HG02571 (cell line): ENCODE results near the gene RTN4RL2.
"Not testable (repeated sequence)": the region's sequence is repeated elsewhere in the genome, so short reads cannot be mapped to it uniquely, and the experiment has no call there.

Experiments used
- ATAC-seq: cut with Tn5 transposase; IDR thresholded peaks from one replicate; pipeline ENCODE4 v1.9.1; 2021; ENCODE audit warnings: mild to moderate bottlenecking, moderate library complexity; ENCODE audit not compliant: unreplicated experiment

RTN4RL2 gene

DNA sequence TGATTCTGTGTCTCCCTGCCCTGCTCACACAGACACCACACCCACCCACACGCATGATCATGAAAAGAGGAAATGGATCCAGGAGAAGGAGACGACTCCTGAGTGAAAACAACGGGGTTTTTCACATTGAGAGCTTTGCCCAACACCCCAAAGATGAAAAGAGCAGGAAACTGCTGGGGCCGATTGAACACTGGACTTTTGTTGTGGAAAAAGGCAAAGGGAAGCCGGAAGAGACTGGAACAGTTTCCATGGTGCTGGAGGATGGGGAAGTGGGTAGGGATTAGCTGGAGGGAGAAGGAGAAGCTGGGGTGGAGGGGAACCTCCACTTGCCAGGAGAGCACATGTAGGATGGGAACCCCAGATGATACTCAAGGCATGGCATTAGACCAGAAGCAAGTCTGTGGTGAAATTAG is 28.2 kb upstream of the RTN4RL2 start:
- no peak for ATAC-seq

DNA sequence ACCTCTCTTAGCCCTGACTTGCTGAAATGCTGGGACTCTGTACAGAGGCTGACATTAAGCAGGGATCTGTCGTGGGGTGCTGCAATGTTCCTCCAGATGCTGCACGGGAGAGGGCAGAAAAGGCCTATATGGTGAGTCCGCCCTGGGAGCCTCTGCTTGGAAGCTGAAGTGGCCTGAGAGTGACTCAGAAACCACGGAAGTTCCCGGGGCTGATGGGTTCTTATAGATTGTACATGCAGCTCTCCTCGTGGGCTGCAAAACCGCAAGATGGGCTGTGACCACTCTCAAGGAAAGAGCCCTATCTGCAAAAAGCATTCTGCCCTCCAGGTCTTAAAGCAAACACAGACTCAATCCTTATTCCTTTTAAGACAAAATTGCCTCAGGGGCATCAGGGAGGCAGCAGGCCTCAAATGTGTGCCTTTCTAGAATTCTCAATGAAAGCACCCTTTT is 27.6 kb upstream of the RTN4RL2 start:
- no peak for ATAC-seq

- ATAC-seq, result no peak
Observed at GRCh38 chr11:57434640-57435546, 25.4 kb upstream of the RTN4RL2 start.

- no peak for ATAC-seq
Observed at GRCh38 chr11:57436031-57436430, 24.3 kb upstream of the RTN4RL2 start.

GRCh38 chr11:57438345-57439285 is 21.7 kb upstream of the RTN4RL2 start:
- ATAC-seq, result no peak

DNA sequence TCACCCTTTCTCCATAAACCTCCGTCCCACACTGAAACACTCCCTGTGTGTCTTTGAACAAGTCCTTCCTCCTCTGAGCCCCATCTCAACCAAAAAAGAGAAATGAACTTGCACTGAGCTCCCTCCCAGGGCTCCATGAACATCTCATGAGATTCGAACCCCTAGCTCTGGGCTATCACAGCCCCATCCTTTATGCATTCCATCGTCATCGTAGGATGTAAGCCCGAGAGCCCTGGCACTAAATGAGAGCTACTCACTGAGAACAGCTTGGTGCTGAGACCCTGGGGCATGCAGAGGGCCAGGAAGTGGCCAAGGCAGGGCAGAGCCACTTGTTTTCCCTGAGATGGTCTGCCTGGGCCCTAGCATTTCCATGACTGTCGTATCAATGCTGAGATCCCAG is 20.5 kb upstream of the RTN4RL2 start:
- ATAC-seq, result no peak

DNA sequence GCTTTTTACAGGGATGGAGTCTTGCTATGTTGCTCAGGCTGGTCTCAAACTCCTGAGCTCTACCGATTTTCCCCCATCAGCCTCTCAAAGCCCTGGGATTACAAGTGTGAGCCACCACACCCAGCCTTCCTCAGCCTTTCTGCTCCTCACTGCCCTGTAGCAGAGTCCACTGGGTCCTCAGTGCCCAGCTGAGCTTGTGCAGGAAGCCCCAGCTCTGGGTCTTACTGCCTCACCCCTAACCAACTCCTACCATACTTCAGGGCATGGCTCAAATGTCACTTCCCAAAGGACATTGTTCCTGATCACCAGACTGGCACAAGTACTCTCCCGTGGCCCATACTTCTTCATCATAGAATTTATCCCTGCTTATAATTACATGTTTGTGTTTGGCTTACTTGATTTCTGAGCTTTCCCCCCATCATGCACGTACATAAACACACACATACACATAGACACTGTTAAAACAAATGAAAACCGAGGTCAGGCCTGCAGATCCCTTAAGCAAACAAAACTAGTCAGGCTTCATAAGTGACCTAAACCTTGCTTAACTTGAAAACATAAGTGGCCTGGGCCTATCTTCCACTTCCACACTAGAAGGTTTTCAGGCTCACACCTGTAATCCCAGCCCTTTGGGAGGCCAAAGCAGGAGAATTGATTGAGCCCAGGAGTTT is 19.4 kb upstream of the RTN4RL2 start:
- no peak for ATAC-seq

DNA sequence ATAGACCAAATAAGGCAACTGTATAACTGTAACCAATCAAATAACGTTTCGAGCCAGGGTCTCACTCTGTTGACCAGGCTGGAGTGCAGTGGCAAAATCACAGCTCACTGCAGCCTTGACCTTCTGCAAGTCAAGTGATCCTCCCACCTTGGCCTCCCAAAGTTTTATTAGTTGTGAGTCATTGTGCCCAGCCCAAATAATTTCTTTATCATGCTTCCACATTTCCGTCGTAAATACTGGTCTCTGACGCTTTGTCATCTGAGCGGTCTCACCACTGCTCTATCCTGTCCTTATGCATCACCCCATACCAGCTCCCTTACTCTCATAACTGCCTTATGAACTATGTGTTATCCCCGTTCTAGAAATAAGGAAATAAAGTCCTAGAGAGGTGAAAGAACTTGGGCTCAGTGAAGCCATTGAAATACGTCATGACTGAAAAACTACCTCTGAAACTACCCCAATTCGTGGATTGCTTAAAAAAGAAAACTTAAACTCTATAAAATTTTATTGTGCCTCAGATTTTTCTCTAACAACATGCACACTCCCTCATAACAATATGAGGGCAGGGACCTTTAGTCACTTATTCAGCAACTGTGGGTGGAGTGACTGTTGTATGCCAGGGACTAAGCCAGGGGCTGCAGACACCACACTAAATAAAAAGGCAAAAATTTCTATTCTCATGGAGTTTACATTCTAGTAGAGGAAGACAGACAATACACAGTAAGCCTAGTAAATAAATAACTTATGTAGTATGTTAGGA is 15.8 kb upstream of the RTN4RL2 start:
- no peak for ATAC-seq

DNA sequence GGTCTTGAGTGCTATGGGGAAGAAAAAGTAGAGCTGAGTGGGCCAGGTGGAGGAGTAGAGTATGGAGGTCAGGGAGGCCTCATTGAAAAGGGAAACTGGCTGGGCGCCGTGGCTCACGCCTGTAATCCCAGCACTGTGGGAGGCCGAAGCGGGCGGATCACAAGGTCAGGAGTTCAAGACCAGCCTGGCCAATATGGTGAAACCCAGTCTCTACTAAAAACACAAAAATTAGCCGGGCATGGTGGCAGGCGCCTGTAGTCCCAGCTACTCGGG is 15.3 kb upstream of the RTN4RL2 start:
- not testable (repeated sequence) for ATAC-seq

- ATAC-seq, result no peak
Observed at GRCh38 chr11:57446055-57446454, 14.3 kb upstream of the RTN4RL2 start.

GRCh38 chr11:57453543-57454177 is 6.7 kb upstream of the RTN4RL2 start:
- ATAC-seq, result no peak

- peak; percentile 62 for ATAC-seq
Observed at GRCh38 chr11:57456960-57457642, 3.2 kb upstream of the RTN4RL2 start.

GRCh38 chr11:57457643-57458023 is 2.7 kb upstream of the RTN4RL2 start:
- peak; percentile 18 for ATAC-seq

DNA sequence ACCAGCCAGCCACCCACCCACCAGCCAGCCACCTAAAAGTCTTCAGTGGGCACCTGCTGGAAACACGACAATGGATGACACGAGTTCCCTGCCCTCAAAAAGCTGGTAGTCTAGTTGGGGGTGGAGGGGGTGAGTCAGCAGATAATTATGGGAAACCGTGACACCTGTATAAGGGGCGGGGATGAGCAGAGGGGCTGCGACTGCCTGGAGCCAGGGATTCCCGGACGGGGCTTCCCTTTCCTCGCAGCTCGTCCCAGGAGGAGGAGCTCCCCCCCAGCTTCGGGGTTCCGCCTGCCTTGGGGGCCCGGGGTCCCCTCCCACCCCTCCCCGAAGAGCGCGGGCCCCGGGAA is 2.3 kb upstream of the RTN4RL2 start:
- ATAC-seq, result no peak

- no peak for ATAC-seq
Observed at GRCh38 chr11:57458410-57459163, 1.7 kb upstream of the RTN4RL2 start.

- ATAC-seq, result no peak
Observed at GRCh38 chr11:57459164-57460021, 935 bp upstream of the RTN4RL2 start.

GRCh38 chr11:57460758-57461749 is 726 bp downstream of the RTN4RL2 start:
- no peak for ATAC-seq
